Tibial artery (tissue), 4 donors: ENCODE measurements around the gene SATB2.

ENCODE experiments used
- DNase-seq, 2 donors: peaks; one replicate each; pipeline ENCODE4 v3.0.0-alpha.2; 2019
- H3K27ac ChIP-seq, 2 donors: fragments of 200-600 bp; sonication (generic) in 1 of 2; 1 replicate in 1 of 2; 2 replicates in 1 of 2; pipeline ENCODE4 v1.5.1; 2018 to 2019; ENCODE audit warnings: mild to moderate bottlenecking in 1 of 2
- H3K27me3 ChIP-seq, 2 donors: fragments of 200-600 bp; sonication (generic) in 1 of 2; one replicate each; pipeline versions ENCODE4 v1.5.1 to v1.6.0; 2016 to 2019
- H3K36me3 ChIP-seq, 3 donors: fragments of 200-600 bp; sonication (generic) in 2 of 3; one replicate each; pipeline ENCODE4 v1.5.1; 2016 to 2019; ENCODE audit warnings: mild to moderate bottlenecking in 2 of 3
- H3K4me1 ChIP-seq, 4 donors: fragments of 200-600 bp; sonication (generic) in 2 of 4; 1 replicate in 3 of 4; 2 replicates in 1 of 4; pipeline ENCODE4 v1.5.1; 2016 to 2019
- H3K4me3 ChIP-seq, 2 donors: fragments of 200-600 bp; sonication (generic) in 1 of 2; 1 replicate in 1 of 2; 2 replicates in 1 of 2; pipeline ENCODE4 v1.5.1; 2018 to 2019; ENCODE audit warnings: mild to moderate bottlenecking in 2 of 2
- H3K9me3 ChIP-seq, 3 donors: fragments of 200-600 bp; sonication (generic) in 1 of 3; one replicate each; pipeline ENCODE4 v1.5.1; 2016 to 2019
- intact Hi-C: fragments of 100-400 bp; cut with DNase I; formaldehyde crosslinking; loops from one replicate; pipeline ENCODE4 v1.15.0; 2023; ENCODE audit warnings: low total_unique reads
- TF ChIP-seq, protein P1 (sequence below), 2 experiments: fragments of 200-600 bp in 1 of 2; fragments of 450-650 bp in 1 of 2; IDR thresholded peaks; one replicate each; pipeline ENCODE4 v1.5.1; 2017 to 2019; ENCODE audit warnings: antibody characterized with exemption in 2 of 2, mild to moderate bottlenecking in 1 of 2, moderate library complexity in 1 of 2

SATB2 gene

DNA sequence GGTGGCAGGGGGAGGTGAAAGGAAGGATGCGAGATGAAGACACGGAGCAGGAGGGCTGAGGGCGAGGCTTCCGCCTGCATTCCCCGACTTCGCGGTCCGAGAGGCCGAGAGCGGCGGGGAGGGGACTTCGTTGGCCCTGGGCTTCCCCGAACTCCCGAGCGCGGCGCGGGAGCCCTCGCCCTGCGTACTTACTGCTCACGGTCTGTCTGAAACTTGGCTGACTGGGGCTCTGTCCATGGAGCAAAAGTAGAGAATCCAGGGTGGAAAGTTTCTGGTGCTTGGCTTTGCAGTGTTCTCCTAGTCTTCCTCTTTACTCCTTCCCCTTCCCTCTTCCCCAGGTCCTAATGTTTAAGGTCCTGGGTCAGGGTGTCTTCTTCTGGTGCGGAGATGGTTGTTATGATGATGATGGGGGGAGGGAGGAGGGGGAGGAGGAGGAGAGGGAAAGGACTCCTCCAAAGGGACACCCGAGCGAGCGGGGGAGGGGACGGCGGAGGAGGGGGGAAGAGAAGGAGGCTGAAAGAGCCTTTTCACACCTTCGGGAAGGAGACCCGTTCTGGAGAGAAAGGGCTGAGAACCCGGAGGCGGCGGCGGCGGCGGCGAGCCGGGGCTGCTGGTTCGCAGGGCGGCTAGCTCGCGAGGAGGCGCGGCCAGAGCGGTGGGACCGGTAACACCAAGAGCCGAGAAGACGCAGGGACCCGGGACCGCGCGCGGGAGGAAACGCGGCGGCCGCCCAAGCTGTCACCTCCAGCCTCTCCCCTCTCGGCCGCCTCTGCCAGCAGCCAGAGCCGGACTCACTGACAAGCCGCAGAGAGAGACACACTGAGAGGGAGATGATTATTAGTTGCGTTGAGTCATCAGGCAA is at the start of gene SATB2:
SATB2 (minus strand) TSS at position 793 of the 862 bp plus-strand sequence. CDS start 1,902 bp downstream, outside the sequence.
- TF ChIP-seq, protein P1, sequence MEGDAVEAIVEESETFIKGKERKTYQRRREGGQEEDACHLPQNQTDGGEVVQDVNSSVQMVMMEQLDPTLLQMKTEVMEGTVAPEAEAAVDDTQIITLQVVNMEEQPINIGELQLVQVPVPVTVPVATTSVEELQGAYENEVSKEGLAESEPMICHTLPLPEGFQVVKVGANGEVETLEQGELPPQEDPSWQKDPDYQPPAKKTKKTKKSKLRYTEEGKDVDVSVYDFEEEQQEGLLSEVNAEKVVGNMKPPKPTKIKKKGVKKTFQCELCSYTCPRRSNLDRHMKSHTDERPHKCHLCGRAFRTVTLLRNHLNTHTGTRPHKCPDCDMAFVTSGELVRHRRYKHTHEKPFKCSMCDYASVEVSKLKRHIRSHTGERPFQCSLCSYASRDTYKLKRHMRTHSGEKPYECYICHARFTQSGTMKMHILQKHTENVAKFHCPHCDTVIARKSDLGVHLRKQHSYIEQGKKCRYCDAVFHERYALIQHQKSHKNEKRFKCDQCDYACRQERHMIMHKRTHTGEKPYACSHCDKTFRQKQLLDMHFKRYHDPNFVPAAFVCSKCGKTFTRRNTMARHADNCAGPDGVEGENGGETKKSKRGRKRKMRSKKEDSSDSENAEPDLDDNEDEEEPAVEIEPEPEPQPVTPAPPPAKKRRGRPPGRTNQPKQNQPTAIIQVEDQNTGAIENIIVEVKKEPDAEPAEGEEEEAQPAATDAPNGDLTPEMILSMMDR (IDR thresholded peaks at IDR 0.05), result no peak
- Histone ChIP-seq H3K9me3 (peaks cover 0 to 3% (median 0%) of the 10 kb centered on the region in 3 donors), H3K4me3 (peak within 1 kb of the TSS; percentile 83 to 90), H3K4me1 (peaks cover 0 to 41% (median 36%) of the 10 kb centered on the region in 4 donors), H3K27me3 (peaks cover 0 to 63% of the 10 kb centered on the region in 2 donors), H3K27ac (peak within 1 kb of the TSS; percentile 79 to 86), H3K36me3 (no peaks in the 10 kb centered on the region)
- no peak for DNase-seq
- intact Hi-C loops, result no loop called here

DNA sequence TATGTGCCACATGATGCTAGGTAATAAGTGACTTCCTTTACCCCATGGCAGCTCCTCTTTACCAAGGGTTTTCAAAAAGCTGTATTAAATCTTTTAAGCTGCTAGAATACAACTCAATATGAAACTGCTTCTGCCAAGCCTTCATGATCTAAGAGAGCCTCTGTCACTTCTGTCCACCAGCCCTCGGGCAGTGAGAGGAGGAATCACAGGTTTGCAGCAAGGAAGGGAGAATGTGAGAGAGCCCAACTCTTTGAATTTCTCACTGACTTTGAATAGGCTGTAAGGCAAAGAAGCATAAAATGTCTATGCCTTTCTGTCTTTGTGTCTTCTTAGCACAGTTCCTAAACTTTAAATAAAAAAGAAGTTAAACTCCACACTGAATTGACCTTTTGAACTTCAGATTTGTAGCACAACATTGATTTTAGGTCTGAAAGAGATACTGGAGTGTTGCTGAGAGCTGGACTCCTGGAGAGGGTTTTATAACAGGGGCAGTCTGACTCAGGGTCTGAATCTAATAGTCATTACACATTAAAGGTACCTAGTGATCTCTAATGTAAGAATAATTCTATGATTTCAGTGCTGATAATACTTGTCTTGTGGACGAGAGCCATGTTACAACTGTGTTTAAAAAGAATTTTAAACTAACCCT is 48.1 kb upstream of the SATB2 start:
- no peaks in the 10 kb centered on the region for H3K9me3 ChIP-seq
- TF ChIP-seq, protein P1 (IDR thresholded peaks at IDR 0.05), result no peak
- intact Hi-C loops, result no loop called here
- DNase-seq, result no peak
- H3K36me3 ChIP-seq, result no peaks in the 10 kb centered on the region
- H3K27me3 ChIP-seq, result peaks cover 0 to 2% of the 10 kb centered on the region in 2 donors
- no peak overlapping the region for H3K4me3 ChIP-seq
- no peaks in the 10 kb centered on the region for H3K4me1 ChIP-seq
- H3K27ac ChIP-seq, result no peak overlapping the region

GRCh38 chr2:199503148-199503547 is 45.4 kb upstream of the SATB2 start:
- no peaks in the 10 kb centered on the region for H3K27me3 ChIP-seq
- TF ChIP-seq, protein P1 (IDR thresholded peaks at IDR 0.05), result no peak
- no peak overlapping the region for H3K4me3 ChIP-seq
- no peaks in the 10 kb centered on the region for H3K4me1 ChIP-seq
- H3K9me3 ChIP-seq, result no peaks in the 10 kb centered on the region
- no peaks in the 10 kb centered on the region for H3K36me3 ChIP-seq
- intact Hi-C loops, result no loop called here
- DNase-seq, result no peak
- H3K27ac ChIP-seq, result no peak overlapping the region

- intact Hi-C loops, result no loop called here
- TF ChIP-seq, protein P1 (IDR thresholded peaks at IDR 0.05), result no peak
- H3K36me3 ChIP-seq, result no peaks in the 10 kb centered on the region
- DNase-seq, result no peak
- no peak overlapping the region for H3K27ac ChIP-seq
- H3K9me3 ChIP-seq, result no peaks in the 10 kb centered on the region
- H3K4me1 ChIP-seq, result no peaks in the 10 kb centered on the region
- H3K4me3 ChIP-seq, result no peak overlapping the region
- no peaks in the 10 kb centered on the region for H3K27me3 ChIP-seq
Observed at GRCh38 chr2:199499005-199499404, 41.3 kb upstream of the SATB2 start.

- Histone ChIP-seq H3K27ac (no peak overlapping the region), H3K4me1 (no peaks in the 10 kb centered on the region), H3K27me3 (peaks cover 0 to 2% of the 10 kb centered on the region in 2 donors), H3K4me3 (no peak overlapping the region), H3K36me3 (no peaks in the 10 kb centered on the region), H3K9me3 (no peaks in the 10 kb centered on the region)
- TF ChIP-seq, protein P1 (IDR thresholded peaks at IDR 0.05), result no peak
- intact Hi-C loops, result no loop called here
- DNase-seq, result no peak
Observed at GRCh38 chr2:199495147-199495546, 37.4 kb upstream of the SATB2 start.
